HCT116 (cell line): ENCODE results near the gene GGT5. TPM values are rescaled to one million over a fixed set of nuclear protein-coding genes. Genes with fewer than 3 reads are reported as not detected.

Experiments used
- ATAC-seq: fragments of 200-7000 bp; cut with Tn5 transposase; 2 replicates; pipeline ENCODE4 v1.9.1; 2020; ENCODE audit warnings: mild to moderate bottlenecking, moderate library complexity
- BruUV-seq: library from RNA; stranded (reverse); fragments of 400-500 nt; replicated peaks from 2 replicates; lab custom pipeline; 2021; lab: Mats Ljungman, UMichigan
- CTCF ChIA-PET: fragments of 300-600 bp; sonication (Branson Sonifier 250); formaldehyde crosslinking; loops from one replicate; lab custom pipeline; 2021; ENCODE audit warnings: antibody characterized with exemption; lab: Charles Lee
- POLR2A ChIA-PET: fragments of 300-600, 350-600 bp; sonication (Branson Sonifier 250); formaldehyde crosslinking; loops from one replicate; lab custom pipeline; 2021; ENCODE audit warnings: antibody characterized with exemption; lab: Charles Lee
- RAD21 ChIA-PET, 2 experiments: fragments of 300-600 bp; sonication (Branson Sonifier 250); formaldehyde crosslinking; loops; one replicate each; lab custom pipeline; 2023; ENCODE audit warnings: low total read pairs in 2 of 2; ENCODE audit not compliant: uncharacterized antibody in 2 of 2, unreplicated experiment in 2 of 2, low non-redundant PET in 1 of 2; lab: Charles Lee
- DNase-seq: peaks from one replicate; pipeline ENCODE4 v3.0.0-alpha.2; 2010; ENCODE audit warnings: low read depth, low spot score
- H2AFZ ChIP-seq: fragments of 200-600 bp; shearing (Covaris generic), sonication (generic); 2 replicates; pipeline ENCODE4 v1.6.1; 2017; ENCODE audit warnings: low read depth, mixed run types, mixed read lengths, antibody characterized with exemption, low read length; ENCODE audit not compliant: poor library complexity, severe bottlenecking
- H3K27ac ChIP-seq: 2 replicates; pipeline ENCODE4 v1.5.1; 2012; ENCODE audit warnings: low read depth, low read length
- H3K27me3 ChIP-seq: fragments of 200-600 bp; sonication (generic); 2 replicates; pipeline ENCODE4 v1.6.1; 2016; ENCODE audit warnings: mixed run types, low read length, mixed read lengths; ENCODE audit not compliant: insufficient read depth
- H3K36me3 ChIP-seq, 2 experiments: fragments of 200-500 bp in 1 of 2; fragments of 200-600 bp in 1 of 2; sonication (Bioruptor generic) in 1 of 2; sonication (generic) in 1 of 2; 2 replicates each; pipeline versions ENCODE4 v1.5.1 to v1.6.1; 2014 to 2016; ENCODE audit warnings: low read length in 2 of 2, inconsistent platforms in 1 of 2, mixed read lengths in 1 of 2, mixed run types in 1 of 2; ENCODE audit not compliant: insufficient read depth in 2 of 2, control insufficient read depth in 1 of 2
- H3K4me1 ChIP-seq, 2 experiments: fragments of 200-600 bp in 1 of 2; sonication (generic) in 1 of 2; 2 replicates each; pipeline versions ENCODE4 v1.5.1 to v1.6.1; 2012 to 2017; ENCODE audit warnings: low read length in 2 of 2, inconsistent platforms in 1 of 2, mild to moderate bottlenecking in 1 of 2, mixed read lengths in 1 of 2, mixed run types in 1 of 2, moderate library complexity in 1 of 2; ENCODE audit not compliant: insufficient read depth in 2 of 2, control insufficient read depth in 1 of 2
- H3K4me2 ChIP-seq: fragments of 200-600 bp; sonication (generic); 2 replicates; pipeline ENCODE4 v1.6.1; 2017; ENCODE audit warnings: mixed run types, low read length, mixed read lengths
- H3K4me3 ChIP-seq, 2 experiments: fragments of 200-600 bp in 1 of 2; sonication (generic) in 1 of 2; replicated peaks in 1 of 2; 2 replicates each; pipeline ENCODE4 v1.5.1; 2011 to 2016; ENCODE audit warnings: low read length in 2 of 2, control low read depth in 1 of 2, low read depth in 1 of 2, mild to moderate bottlenecking in 1 of 2, mixed read lengths in 1 of 2, mixed run types in 1 of 2
- H3K79me2 ChIP-seq: fragments of 200-600 bp; sonication (generic); 2 replicates; pipeline ENCODE4 v1.6.1; 2017; ENCODE audit warnings: mild to moderate bottlenecking, mixed run types, low read length, moderate library complexity, mixed read lengths; ENCODE audit not compliant: insufficient read depth
- H3K9ac ChIP-seq: fragments of 200-600 bp; sonication (generic); 2 replicates; pipeline ENCODE4 v1.6.1; 2016; ENCODE audit warnings: low read length, mixed read lengths
- H3K9me2 ChIP-seq: fragments of 200-600 bp; sonication (generic), shearing (Covaris generic); 2 replicates; pipeline ENCODE4 v1.6.1; 2017; ENCODE audit warnings: mixed run types, mild to moderate bottlenecking, moderate library complexity; ENCODE audit not compliant: insufficient read depth
- H3K9me3 ChIP-seq, 2 experiments: fragments of 200-500 bp in 1 of 2; fragments of 200-600 bp in 1 of 2; sonication (Bioruptor generic) in 1 of 2; sonication (generic) in 1 of 2; 2 replicates each; pipeline ENCODE4 v1.6.1; 2014 to 2017; ENCODE audit warnings: low read length in 2 of 2, mixed read lengths in 2 of 2, inconsistent platforms in 1 of 2, low read depth in 1 of 2, mild to moderate bottlenecking in 1 of 2, mixed run types in 1 of 2, moderate library complexity in 1 of 2; ENCODE audit not compliant: control insufficient read depth in 1 of 2, insufficient read depth in 1 of 2
- H4K20me1 ChIP-seq: fragments of 200-600 bp; sonication (generic), shearing (Covaris generic); 2 replicates; pipeline ENCODE4 v1.6.1; 2017; ENCODE audit warnings: mixed run types, mild to moderate bottlenecking, moderate library complexity; ENCODE audit not compliant: insufficient read depth
- CTCF ChIP-seq, 3 experiments: fragments of 200-600 bp in 1 of 3; sonication (generic) in 1 of 3; IDR thresholded peaks in 2 of 3; conservative IDR thresholded peaks in 1 of 3; 2 replicates each; pipeline ENCODE4 v1.5.1; 2012 to 2017; ENCODE audit warnings: low read depth in 2 of 3, low read length in 2 of 3, antibody characterized with exemption in 1 of 3, borderline replicate concordance in 1 of 3, control low read depth in 1 of 3, mild to moderate bottlenecking in 1 of 3, mixed read lengths in 1 of 3, mixed run types in 1 of 3, moderate library complexity in 1 of 3; ENCODE audit not compliant: insufficient read depth in 1 of 3
- EGR1 ChIP-seq: IDR thresholded peaks from 2 replicates; pipeline ENCODE4 v1.6.1; 2012; ENCODE audit warnings: low read depth
- EZH2 ChIP-seq: fragments of 200-600 bp; sonication (generic); IDR thresholded peaks from 2 replicates; pipeline ENCODE4 v1.6.1; 2017; ENCODE audit warnings: antibody characterized with exemption, mixed run types
- EZH2phosphoT487 ChIP-seq: fragments of 200-600 bp; IDR thresholded peaks from 2 replicates; pipeline ENCODE4 v1.6.1; 2018; ENCODE audit warnings: antibody characterized with exemption, borderline replicate concordance
- FOSL1 ChIP-seq: IDR thresholded peaks from 2 replicates; pipeline ENCODE4 v1.6.1; 2012; ENCODE audit warnings: low read depth
- JUND ChIP-seq: IDR thresholded peaks from 2 replicates; pipeline ENCODE4 v1.6.1; 2012
- POLR2A ChIP-seq: IDR thresholded peaks from 2 replicates; pipeline ENCODE4 v1.7.0; 2011; ENCODE audit warnings: borderline replicate concordance; ENCODE audit not compliant: insufficient read depth, insufficient read length; ENCODE audit errors: extremely low read depth
- RAD21 ChIP-seq: IDR thresholded peaks from 2 replicates; pipeline ENCODE4 v1.6.1; 2012; ENCODE audit warnings: low read depth, mild to moderate bottlenecking
- SIN3A ChIP-seq: IDR thresholded peaks from 2 replicates; pipeline ENCODE4 v1.6.1; 2012; ENCODE audit warnings: low read depth
- SP1 ChIP-seq: IDR thresholded peaks from 2 replicates; pipeline ENCODE4 v1.6.1; 2012; ENCODE audit warnings: low read depth
- TCF7L2 ChIP-seq: IDR thresholded peaks from 2 replicates; pipeline ENCODE4 v1.7.0; 2011; ENCODE audit warnings: borderline replicate concordance, inconsistent platforms; ENCODE audit not compliant: insufficient read depth, insufficient read length; ENCODE audit errors: extremely low read depth
- ZFX ChIP-seq: fragments of 450-650 bp; IDR thresholded peaks from 2 replicates; pipeline ENCODE4 v1.6.1; 2017
- ZNF274 ChIP-seq: fragments of 200-500 bp; sonication (Bioruptor generic); IDR thresholded peaks from 2 replicates; pipeline ENCODE4 v1.6.1; 2014; ENCODE audit warnings: mild to moderate bottlenecking, low read depth, low read length, inconsistent platforms
- intact Hi-C: fragments of 100-400 bp; cut with micrococcal nuclease; formaldehyde crosslinking; loops from 2 replicates; pipeline ENCODE4 v1.10.0; 2022
- total RNA-seq: library from RNA; stranded (reverse); gene quantifications from one replicate; pipeline ENCODE4 v1.2.1, GENCODE V29; 2021; ENCODE audit not compliant: unreplicated experiment
- TF ChIP-seq, protein P1 (sequence below): IDR thresholded peaks from 2 replicates; pipeline ENCODE4 v1.6.1; 2012
- TF ChIP-seq, protein P2 (sequence below): IDR thresholded peaks from 2 replicates; pipeline ENCODE4 v1.6.1; 2012
- TF ChIP-seq, protein P3 (sequence below): IDR thresholded peaks from 2 replicates; pipeline ENCODE4 v1.6.1; 2011; ENCODE audit warnings: mild to moderate bottlenecking, low read length, moderate library complexity; ENCODE audit not compliant: insufficient replicate concordance; ENCODE audit errors: extremely low read depth

The GGT5 gene
- total RNA-seq, 1 experiment from 2014 or later = 0.57 TPM

DNA sequence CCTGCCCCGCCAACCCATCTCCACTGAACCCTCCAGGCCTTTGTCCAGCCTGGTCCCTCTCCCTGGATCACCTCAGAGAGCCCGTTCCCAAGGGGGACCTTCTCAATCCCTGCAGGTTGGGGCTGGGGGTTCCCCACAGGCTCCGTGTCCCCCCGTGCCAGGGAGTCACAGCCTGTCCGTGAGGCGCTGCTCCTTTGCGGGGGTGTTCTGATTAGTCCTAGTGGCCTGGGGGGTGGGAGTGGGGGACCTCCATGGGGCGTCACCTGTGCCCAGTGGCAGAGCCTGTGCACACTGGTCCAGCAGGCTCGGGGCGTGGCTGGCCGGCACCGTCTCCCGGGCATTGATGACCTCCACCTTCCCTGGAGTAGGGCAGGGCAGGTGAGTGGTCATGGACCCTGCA is 11.6 kb downstream of the GGT5 start:
- Histone ChIP-seq H3K27me3 (no peaks in the 10 kb centered on the region), H3K9me3 (no peaks in the 10 kb centered on the region), H3K4me3 (no peak overlapping the region), H3K4me2 (no peak overlapping the region), H3K27ac (no peak overlapping the region), H3K36me3 (no peaks in the 10 kb centered on the region)
- no peak for DNase-seq
- RAD21 ChIA-PET = no interaction called here
- intact Hi-C loops = no loop called here
- no peak for ATAC-seq
- TF ChIP-seq SP1 = no peak
- TF ChIP-seq, protein P1, sequence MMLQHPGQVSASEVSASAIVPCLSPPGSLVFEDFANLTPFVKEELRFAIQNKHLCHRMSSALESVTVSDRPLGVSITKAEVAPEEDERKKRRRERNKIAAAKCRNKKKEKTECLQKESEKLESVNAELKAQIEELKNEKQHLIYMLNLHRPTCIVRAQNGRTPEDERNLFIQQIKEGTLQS = no peak
- no peak for TF ChIP-seq JUND
- TF ChIP-seq POLR2A = no peak
- TF ChIP-seq EGR1 = no peak
- TF ChIP-seq ZFX = no peak
- no peak for TF ChIP-seq EZH2phosphoT487
- no peak for TF ChIP-seq TCF7L2
- no peak for TF ChIP-seq FOSL1
- TF ChIP-seq, all 23 proteins: peak for 0
- no peaks in the 10 kb centered on the region for H3K9me2 ChIP-seq
- no peak overlapping the region for H3K9ac ChIP-seq
- CTCF ChIA-PET = interaction anchor here (3.1 kb wide), 1 partner anchor 43 kb away, joined by 40 read pairs; no protein-coding TSS in a partner anchor
- peaks cover 18% of the 10 kb centered on the region in 2 experiments; a peak in 3 of 4 replicates for H3K4me1 ChIP-seq
- BruUV-seq = no TSS peak
- H4K20me1 ChIP-seq = no peaks in the 10 kb centered on the region
- no peaks in the 10 kb centered on the region for H3K79me2 ChIP-seq
- H2AFZ ChIP-seq = no peak overlapping the region
- POLR2A ChIA-PET = no interaction called here

DNA sequence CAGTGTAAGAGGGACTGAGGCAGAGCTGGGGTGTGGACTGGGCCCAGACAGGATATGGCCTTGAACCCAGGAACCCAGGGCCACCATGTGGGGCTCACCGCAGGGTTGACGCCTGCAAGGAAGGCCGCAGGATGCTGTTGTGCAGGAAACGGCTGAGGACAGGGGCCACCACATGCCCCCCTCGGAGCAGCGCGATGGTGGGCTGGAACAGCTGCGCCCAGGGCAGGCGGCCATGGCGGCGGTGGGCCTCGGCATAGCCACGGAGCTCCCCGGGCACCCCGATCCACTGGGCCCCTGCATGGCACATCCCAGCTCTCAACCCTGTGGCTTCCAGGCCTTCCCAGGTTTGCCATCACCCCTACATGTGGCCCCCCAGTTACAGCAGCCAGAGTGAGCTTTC is 12.2 kb downstream of the GGT5 start:
- no peak overlapping the region for H3K9ac ChIP-seq
- no peaks in the 10 kb centered on the region for H3K27me3 ChIP-seq
- H2AFZ ChIP-seq = no peak overlapping the region
- H3K4me3 ChIP-seq = no peak overlapping the region
- H3K4me2 ChIP-seq = no peak overlapping the region
- ATAC-seq = no peak
- H3K27ac ChIP-seq = no peak overlapping the region; the same call in 1 of the 2 replicates
- CTCF ChIA-PET = interaction anchor here (2.5 to 3.1 kb wide), 2 partner anchors 25 to 42 kb away, joined by 13 to 40 read pairs; no protein-coding TSS in a partner anchor
- intact Hi-C loops = no loop called here
- RAD21 ChIA-PET = no interaction called here
- H3K36me3 ChIP-seq = no peaks in the 10 kb centered on the region
- BruUV-seq = no TSS peak
- no peaks in the 10 kb centered on the region for H3K9me2 ChIP-seq
- H3K79me2 ChIP-seq = no peaks in the 10 kb centered on the region
- peaks cover 13 to 14% of the 10 kb centered on the region in 2 experiments; a peak in 3 of 4 replicates for H3K4me1 ChIP-seq
- no peaks in the 10 kb centered on the region for H3K9me3 ChIP-seq
- POLR2A ChIA-PET = interaction anchor here (2.2 kb wide), 1 partner anchor 18 kb away, joined by 9 read pairs; no protein-coding TSS in a partner anchor
- H4K20me1 ChIP-seq = no peaks in the 10 kb centered on the region
- no peak for DNase-seq
- TF ChIP-seq EZH2 = no peak
- no peak for TF ChIP-seq RAD21
- no peak for TF ChIP-seq ZFX
- no peak for TF ChIP-seq TCF7L2
- TF ChIP-seq, protein P2, sequence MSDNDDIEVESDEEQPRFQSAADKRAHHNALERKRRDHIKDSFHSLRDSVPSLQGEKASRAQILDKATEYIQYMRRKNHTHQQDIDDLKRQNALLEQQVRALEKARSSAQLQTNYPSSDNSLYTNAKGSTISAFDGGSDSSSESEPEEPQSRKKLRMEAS = no peak
- TF ChIP-seq POLR2A = no peak
- TF ChIP-seq EGR1 = no peak
- TF ChIP-seq SIN3A = no peak
- TF ChIP-seq, protein P3, sequence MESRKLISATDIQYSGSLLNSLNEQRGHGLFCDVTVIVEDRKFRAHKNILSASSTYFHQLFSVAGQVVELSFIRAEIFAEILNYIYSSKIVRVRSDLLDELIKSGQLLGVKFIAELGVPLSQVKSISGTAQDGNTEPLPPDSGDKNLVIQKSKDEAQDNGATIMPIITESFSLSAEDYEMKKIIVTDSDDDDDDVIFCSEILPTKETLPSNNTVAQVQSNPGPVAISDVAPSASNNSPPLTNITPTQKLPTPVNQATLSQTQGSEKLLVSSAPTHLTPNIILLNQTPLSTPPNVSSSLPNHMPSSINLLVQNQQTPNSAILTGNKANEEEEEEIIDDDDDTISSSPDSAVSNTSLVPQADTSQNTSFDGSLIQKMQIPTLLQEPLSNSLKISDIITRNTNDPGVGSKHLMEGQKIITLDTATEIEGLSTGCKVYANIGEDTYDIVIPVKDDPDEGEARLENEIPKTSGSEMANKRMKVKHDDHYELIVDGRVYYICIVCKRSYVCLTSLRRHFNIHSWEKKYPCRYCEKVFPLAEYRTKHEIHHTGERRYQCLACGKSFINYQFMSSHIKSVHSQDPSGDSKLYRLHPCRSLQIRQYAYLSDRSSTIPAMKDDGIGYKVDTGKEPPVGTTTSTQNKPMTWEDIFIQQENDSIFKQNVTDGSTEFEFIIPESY = no peak
- TF ChIP-seq ZNF274 = no peak
- TF ChIP-seq FOSL1 = no peak
- TF ChIP-seq CTCF (IDR thresholded peaks at IDR 0.05 in 2 of 3, conservative IDR thresholded peaks at IDR 0.05 in 1 of 3; ENCODE audit: borderline replicate concordance in 1 of 3, insufficient read depth in 1 of 3, low read depth in 2 of 3, low read length in 2 of 3) = no peak
